H7 (cell line): ENCODE data around the gene HM13. TPM values are rescaled to one million over a fixed set of nuclear protein-coding genes. Genes with fewer than 3 reads are reported as not detected.
"Not testable (repeated sequence)": the region's sequence is repeated elsewhere in the genome, so short reads cannot be mapped to it uniquely, and the experiment has no call there.

Experiments
- DNase-seq: peaks from one replicate; pipeline ENCODE4 v3.0.0; 2012
- H3K27me3 ChIP-seq: 2 replicates; pipeline ENCODE4 v1.6.0; 2011; ENCODE audit warnings: mild to moderate bottlenecking, low read length; ENCODE audit not compliant: control insufficient read depth, insufficient read depth
- H3K36me3 ChIP-seq: replicated peaks from 2 replicates; pipeline ENCODE4 v1.5.1; 2011; ENCODE audit warnings: low read length; ENCODE audit not compliant: control insufficient read depth, insufficient read depth
- H3K4me3 ChIP-seq: 2 replicates; pipeline ENCODE4 v1.5.1; 2011; ENCODE audit warnings: low read depth, mild to moderate bottlenecking, control low read depth, low read length, moderate library complexity; ENCODE audit not compliant: insufficient read depth
- total RNA-seq: library from RNA; depleted of rRNA; stranded (reverse); fragments of >200 nt; shearing (Covaris generic); gene quantifications from 2 replicates; pipeline ENCODE4 v1.2.3, GENCODE V29; 2014

HM13 gene
- total RNA-seq, 1 experiment from 2014 or later: 63.9 TPM

GRCh38 chr20:31521267-31521666 is 7.0 kb downstream of the HM13 start:
- H3K36me3 ChIP-seq, DNase-seq, H3K4me3 ChIP-seq, H3K27me3 ChIP-seq: not testable (repeated sequence)

GRCh38 chr20:31522731-31523130 is 8.5 kb downstream of the HM13 start:
- DNase-seq: no peak
- H3K36me3 ChIP-seq: peaks cover 12% of the 10 kb centered on the region
- no peaks in the 10 kb centered on the region for H3K27me3 ChIP-seq

GRCh38 chr20:31523361-31524283 is 9.4 kb downstream of the HM13 start:
- Histone ChIP-seq H3K27me3 (no peaks in the 10 kb centered on the region), H3K4me3 (no peak overlapping the region), H3K36me3 (peaks cover 16% of the 10 kb centered on the region)
- no peak for DNase-seq

More at GRCh38 chr20:31522731-31523130, 8.5 kb downstream of the HM13 start:
- H3K4me3 ChIP-seq: no peak overlapping the region

GRCh38 chr20:31527266-31527665 is 13.0 kb downstream of the HM13 start:
- no peaks in the 10 kb centered on the region for H3K27me3 ChIP-seq
- no peak overlapping the region for H3K4me3 ChIP-seq
- peaks cover 20% of the 10 kb centered on the region for H3K36me3 ChIP-seq
- DNase-seq: peak; percentile 35

- Histone ChIP-seq H3K36me3 (peaks cover 38% of the 10 kb centered on the region), H3K4me3 (no peak overlapping the region), H3K27me3 (no peaks in the 10 kb centered on the region)
- DNase-seq: no peak
These were observed 21.1 kb downstream of the HM13 start for GRCh38 chr20:31535298-31535697.

- no peak overlapping the region for H3K4me3 ChIP-seq
- no peaks in the 10 kb centered on the region for H3K27me3 ChIP-seq
- peaks cover 39% of the 10 kb centered on the region for H3K36me3 ChIP-seq
- no peak for DNase-seq
These were observed 22.3 kb downstream of the HM13 start for GRCh38 chr20:31536575-31536974.

- Histone ChIP-seq H3K4me3 (no peak overlapping the region), H3K36me3 (peaks cover 37% of the 10 kb centered on the region), H3K27me3 (no peaks in the 10 kb centered on the region)
- no peak for DNase-seq
These were observed 23.1 kb downstream of the HM13 start for GRCh38 chr20:31537116-31537871.

GRCh38 chr20:31537890-31538289 is 23.6 kb downstream of the HM13 start:
- H3K36me3 ChIP-seq: peaks cover 39% of the 10 kb centered on the region
- no peak for DNase-seq
- H3K27me3 ChIP-seq: no peaks in the 10 kb centered on the region
- no peak overlapping the region for H3K4me3 ChIP-seq

GRCh38 chr20:31538326-31538725 is 24.1 kb downstream of the HM13 start:
- H3K36me3 ChIP-seq: peaks cover 39% of the 10 kb centered on the region
- H3K4me3 ChIP-seq: no peak overlapping the region
- H3K27me3 ChIP-seq: no peaks in the 10 kb centered on the region
- DNase-seq: no peak

- not testable (repeated sequence) for DNase-seq, H3K4me3 ChIP-seq, H3K27me3 ChIP-seq
- H3K36me3 ChIP-seq: peaks cover 44% of the 10 kb centered on the region
These were observed 25.4 kb downstream of the HM13 start for GRCh38 chr20:31539636-31540035.

GRCh38 chr20:31540406-31540805 is 26.2 kb downstream of the HM13 start:
- no peaks in the 10 kb centered on the region for H3K27me3 ChIP-seq
- no peak for DNase-seq
- H3K4me3 ChIP-seq: no peak overlapping the region
- peaks cover 46% of the 10 kb centered on the region for H3K36me3 ChIP-seq

GRCh38 chr20:31542201-31542842 is 28.1 kb downstream of the HM13 start:
- H3K4me3 ChIP-seq: no peak overlapping the region
- no peaks in the 10 kb centered on the region for H3K27me3 ChIP-seq
- DNase-seq: no peak
- H3K36me3 ChIP-seq: peaks cover 34% of the 10 kb centered on the region

- no peak for DNase-seq
- H3K4me3 ChIP-seq: no peak overlapping the region
- no peaks in the 10 kb centered on the region for H3K27me3 ChIP-seq
- peaks cover 29% of the 10 kb centered on the region for H3K36me3 ChIP-seq
These were observed 28.7 kb downstream of the HM13 start for GRCh38 chr20:31542963-31543362.

GRCh38 chr20:31543966-31544598 is 29.8 kb downstream of the HM13 start:
- DNase-seq: no peak
- Histone ChIP-seq H3K4me3 (no peak overlapping the region), H3K36me3 (peaks cover 27% of the 10 kb centered on the region), H3K27me3 (no peaks in the 10 kb centered on the region)
